Measurements from ENCODE around the gene TRIM65.

TRIM65 gene

GRCh38 chr17:75874323-75875181 is 22.2 kb downstream of the TRIM65 start:
- Histone ChIP-seq H2BK120ac (ENCODE audit: low read depth, low read length) (no peak overlapping the region), H2BK5ac (ENCODE audit: low read depth, low read length, poor library complexity, severe bottlenecking) (no peak overlapping the region), H2BK12ac (ENCODE audit: low read length in 2 of 2) (peak overlapping the region; percentile 54 to 67), H3K27ac (ENCODE audit: low read length, poor library complexity, severe bottlenecking) (no peak overlapping the region), H3K4me2 (ENCODE audit: low read length, poor library complexity, severe bottlenecking) (no peak overlapping the region), H2AFZ (ENCODE audit: low read depth, low read length) (no peak overlapping the region), H3K79me1 (replicated peaks; ENCODE audit: low read length, poor library complexity, severe bottlenecking) (peaks cover 10% of the 10 kb centered on the region), H3K23ac (ENCODE audit: low read length in 2 of 2) (no peak overlapping the region), H4K91ac (ENCODE audit: low read length) (peak overlapping the region; percentile 11), H3K4ac (ENCODE audit: low read depth in 1 of 2, low read length in 2 of 2) (no peak overlapping the region), H3K18ac (ENCODE audit: low read depth in 1 of 2, low read length in 2 of 2) (no peak overlapping the region), H3K27me3 (ENCODE audit: control insufficient read depth in 1 of 2, insufficient read depth in 1 of 2, low read length in 2 of 2) (no peaks in the 10 kb centered on the region), H3K9ac (ENCODE audit: low read length) (peak overlapping the region; percentile 41), H3K36me3 (ENCODE audit: control insufficient read depth in 1 of 2, insufficient read depth in 2 of 2, low read depth in 1 of 2, low read length in 2 of 2) (peaks cover 23 to 25% of the 10 kb centered on the region in 2 experiments), H4K8ac (ENCODE audit: low read length) (no peak overlapping the region), H3K14ac (ENCODE audit: low read length in 2 of 2) (no peak overlapping the region), H2BK15ac (ENCODE audit: low read depth, poor library complexity, severe bottlenecking) (no peak overlapping the region), H3K4me1 (ENCODE audit: control insufficient read depth, insufficient read depth, low read depth, low read length) (peaks cover 54% of the 10 kb centered on the region), H2AK5ac (ENCODE audit: low read length, severe bottlenecking) (peak overlapping the region; percentile 74), H3K9me3 (ENCODE audit: control insufficient read depth, low read length) (no peaks in the 10 kb centered on the region), H3K4me3 (ENCODE audit: insufficient read depth in 1 of 2, low read depth in 1 of 2, low read length in 2 of 2) (no peak overlapping the region)
- 97% methylated on average over 37 of the region's 38 CpGs for WGBS
- no peak for DNase-seq

- H2BK5ac ChIP-seq (ENCODE audit: low read depth, low read length, poor library complexity, severe bottlenecking) = no peak overlapping the region
- H2AFZ ChIP-seq (ENCODE audit: low read depth, low read length) = no peak overlapping the region
- H3K4me3 ChIP-seq (ENCODE audit: insufficient read depth in 1 of 2, low read depth in 1 of 2, low read length in 2 of 2) = no peak overlapping the region
- H3K4me2 ChIP-seq (ENCODE audit: low read length, poor library complexity, severe bottlenecking) = no peak overlapping the region
- no peak overlapping the region for H3K14ac ChIP-seq (ENCODE audit: low read length in 2 of 2)
- no peak for DNase-seq
- peak overlapping the region in 1 of 2 experiments; percentile 26 for H3K18ac ChIP-seq (ENCODE audit: low read depth in 1 of 2, low read length in 2 of 2)
- peaks cover 54% of the 10 kb centered on the region for H3K4me1 ChIP-seq (ENCODE audit: control insufficient read depth, insufficient read depth, low read depth, low read length)
- H2AK5ac ChIP-seq (ENCODE audit: low read length, severe bottlenecking) = peak overlapping the region; percentile 57
- no peak overlapping the region for H2BK15ac ChIP-seq (ENCODE audit: low read depth, poor library complexity, severe bottlenecking)
- H2BK12ac ChIP-seq (ENCODE audit: low read length in 2 of 2) = peak overlapping the region in 1 of 2 experiments; percentile 42
- 88% methylated on average over 10 of the region's 11 CpGs for WGBS
- H3K9me3 ChIP-seq (ENCODE audit: control insufficient read depth, low read length) = no peaks in the 10 kb centered on the region
- H4K8ac ChIP-seq (ENCODE audit: low read length) = no peak overlapping the region
- H2BK120ac ChIP-seq (ENCODE audit: low read depth, low read length) = peak overlapping the region; percentile 45
- H3K27ac ChIP-seq (ENCODE audit: low read length, poor library complexity, severe bottlenecking) = no peak overlapping the region
- peaks cover 23 to 25% of the 10 kb centered on the region in 2 experiments for H3K36me3 ChIP-seq (ENCODE audit: control insufficient read depth in 1 of 2, insufficient read depth in 2 of 2, low read depth in 1 of 2, low read length in 2 of 2)
- H3K27me3 ChIP-seq (ENCODE audit: control insufficient read depth in 1 of 2, insufficient read depth in 1 of 2, low read length in 2 of 2) = no peaks in the 10 kb centered on the region
- H3K79me1 ChIP-seq (replicated peaks; ENCODE audit: low read length, poor library complexity, severe bottlenecking) = peaks cover 10% of the 10 kb centered on the region
- H3K9ac ChIP-seq (ENCODE audit: low read length) = peak overlapping the region; percentile 41
- no peak overlapping the region for H3K23ac ChIP-seq (ENCODE audit: low read length in 2 of 2)
- H3K4ac ChIP-seq (ENCODE audit: low read depth in 1 of 2, low read length in 2 of 2) = no peak overlapping the region
- no peak overlapping the region for H4K91ac ChIP-seq (ENCODE audit: low read length)
These were observed 23.0 kb downstream of the TRIM65 start for GRCh38 chr17:75873587-75874322.

- Histone ChIP-seq H3K27me3 (ENCODE audit: control insufficient read depth in 1 of 2, insufficient read depth in 1 of 2, low read length in 2 of 2) (no peaks in the 10 kb centered on the region), H3K4ac (ENCODE audit: low read depth in 1 of 2, low read length in 2 of 2) (peak overlapping the region; percentile 62 to 92), H4K8ac (ENCODE audit: low read length) (peak overlapping the region; percentile 91), H3K4me2 (ENCODE audit: low read length, poor library complexity, severe bottlenecking) (no peak overlapping the region), H3K18ac (ENCODE audit: low read depth in 1 of 2, low read length in 2 of 2) (peak overlapping the region; percentile 91 to 94), H2BK120ac (ENCODE audit: low read depth, low read length) (peak overlapping the region; percentile 83), H2AK5ac (ENCODE audit: low read length, severe bottlenecking) (peak overlapping the region; percentile 74), H3K4me1 (ENCODE audit: control insufficient read depth, insufficient read depth, low read depth, low read length) (peaks cover 43% of the 10 kb centered on the region), H2BK5ac (ENCODE audit: low read depth, low read length, poor library complexity, severe bottlenecking) (peak overlapping the region; percentile 77), H3K14ac (ENCODE audit: low read length in 2 of 2) (peak overlapping the region in 1 of 2 experiments; percentile 50), H3K27ac (ENCODE audit: low read length, poor library complexity, severe bottlenecking) (peak overlapping the region; percentile 75), H3K9me3 (ENCODE audit: control insufficient read depth, low read length) (no peaks in the 10 kb centered on the region), H2AFZ (ENCODE audit: low read depth, low read length) (no peak overlapping the region), H2BK12ac (ENCODE audit: low read length in 2 of 2) (peak overlapping the region; percentile 96 to 99), H2BK15ac (ENCODE audit: low read depth, poor library complexity, severe bottlenecking) (peak overlapping the region; percentile 91), H3K23ac (ENCODE audit: low read length in 2 of 2) (peak overlapping the region in 1 of 2 experiments; percentile 10), H3K9ac (ENCODE audit: low read length) (peak overlapping the region; percentile 84), H3K36me3 (ENCODE audit: control insufficient read depth in 1 of 2, insufficient read depth in 2 of 2, low read depth in 1 of 2, low read length in 2 of 2) (peaks cover 23 to 25% of the 10 kb centered on the region in 2 experiments), H3K79me1 (replicated peaks; ENCODE audit: low read length, poor library complexity, severe bottlenecking) (peaks cover 10% of the 10 kb centered on the region), H4K91ac (ENCODE audit: low read length) (peak overlapping the region; percentile 98), H3K4me3 (ENCODE audit: insufficient read depth in 1 of 2, low read depth in 1 of 2, low read length in 2 of 2) (no peak overlapping the region)
- 45% methylated on average over 13 of the region's 13 CpGs for WGBS
- peak; percentile 96 for DNase-seq
These were observed 24.1 kb downstream of the TRIM65 start for GRCh38 chr17:75872434-75873351.
